GM12878 (cell line): ENCODE measurements around the gene NUP214. TPM values are rescaled to one million over a fixed set of nuclear protein-coding genes. Genes with fewer than 3 reads are reported as not detected.

Source experiments
- ATAC-seq: fragments of 200-7000 bp; cut with Tn5 transposase; 3 replicates; pipeline ENCODE4 v1.9.1; 2020; ENCODE audit warnings: mild to moderate bottlenecking, moderate library complexity
- BruUV-seq: library from RNA; stranded (reverse); fragments of 400-500 nt; replicated peaks from 2 replicates; lab custom pipeline; 2021; lab: Mats Ljungman, UMichigan
- CTCF ChIA-PET: fragments of 300-600 bp; sonication (Branson Sonifier 250); formaldehyde crosslinking; extraction: SDS; loops from one replicate; lab custom pipeline; 2021; ENCODE audit warnings: inconsistent platforms; lab: Yijun Ruan, JAX
- POLR2A ChIA-PET: fragments of 350-600 bp; formaldehyde crosslinking; extraction: SDS; loops from one replicate; lab custom pipeline; 2021; ENCODE audit warnings: inconsistent platforms; lab: Charles Lee
- RAD21 ChIA-PET: fragments of 300-600 bp; sonication (Branson Sonifier 250); formaldehyde crosslinking; loops from one replicate; lab custom pipeline; 2023; ENCODE audit warnings: antibody characterized with exemption; ENCODE audit not compliant: unreplicated experiment; lab: Charles Lee
- SMC1A ChIA-PET: fragments of 300-600 bp; sonication (Branson Sonifier 250); formaldehyde crosslinking; loops from one replicate; lab custom pipeline; 2023; ENCODE audit not compliant: unreplicated experiment, uncharacterized antibody; lab: Charles Lee
- DNase-seq: peaks from one replicate; pipeline ENCODE4 v3.0.0-alpha.2; 2011; ENCODE audit warnings: low read depth, low spot score
- FAIRE-seq: peaks from 3 replicates; lab custom pipeline; 2011; peaks lifted over from hg19 to GRCh38; lab: Jason Lieb, UNC
- H2AFZ ChIP-seq: 2 replicates; pipeline ENCODE4 v1.6.0; 2011; ENCODE audit warnings: low read depth, low read length, control low read depth; ENCODE audit not compliant: control insufficient read depth
- H3K27ac ChIP-seq: 2 replicates; pipeline ENCODE4 v1.5.1; 2011; ENCODE audit warnings: control low read depth; ENCODE audit not compliant: control insufficient read depth, insufficient read depth
- H3K27me3 ChIP-seq, 2 experiments: replicated peaks in 1 of 2; 2 replicates each; pipeline versions ENCODE4 v1.6.0 to v1.6.1; 2011; ENCODE audit warnings: low read length in 1 of 2; ENCODE audit not compliant: control insufficient read depth in 2 of 2, insufficient read depth in 2 of 2
- H3K36me3 ChIP-seq, 2 experiments: 2 replicates each; pipeline ENCODE4 v1.5.1; 2011; ENCODE audit warnings: low read length in 1 of 2; ENCODE audit not compliant: control insufficient read depth in 2 of 2, insufficient read depth in 2 of 2
- H3K4me1 ChIP-seq: 2 replicates; pipeline ENCODE4 v1.6.1; 2011; ENCODE audit warnings: mild to moderate bottlenecking, low read length, moderate library complexity, mixed read lengths; ENCODE audit not compliant: control insufficient read depth, insufficient read depth
- H3K4me2 ChIP-seq: 2 replicates; pipeline ENCODE4 v1.6.0; 2011; ENCODE audit warnings: control low read depth; ENCODE audit not compliant: control insufficient read depth, insufficient read depth
- H3K4me3 ChIP-seq: fragments of 200-600 bp; sonication (generic); 2 replicates; pipeline ENCODE4 v1.5.1; 2016
- H3K79me2 ChIP-seq: 2 replicates; pipeline ENCODE4 v1.6.0; 2011; ENCODE audit warnings: low read length; ENCODE audit not compliant: control insufficient read depth, insufficient read depth
- H3K9ac ChIP-seq: 2 replicates; pipeline ENCODE4 v1.8.0; 2011; ENCODE audit warnings: low read length, control low read depth, mixed read lengths; ENCODE audit not compliant: control insufficient read depth, insufficient read depth
- H3K9me3 ChIP-seq: replicated peaks from 3 replicates; pipeline ENCODE4 v1.5.1; 2011; ENCODE audit warnings: mild to moderate bottlenecking, low read length; ENCODE audit not compliant: control insufficient read depth, insufficient read depth
- H4K20me1 ChIP-seq: 2 replicates; pipeline ENCODE4 v1.6.0; 2011; ENCODE audit not compliant: control insufficient read depth, insufficient read depth
- BCL11A ChIP-seq: IDR thresholded peaks from 2 replicates; pipeline ENCODE4 v1.6.1; 2011; ENCODE audit warnings: low read depth, low read length
- CBX5 ChIP-seq: sonication (generic); IDR thresholded peaks from 2 replicates; pipeline ENCODE4 v1.6.1; 2016; ENCODE audit warnings: low read depth, moderate library complexity, mild to moderate bottlenecking, inconsistent platforms
- CHD4 ChIP-seq: fragments of 200-600 bp; sonication (generic); IDR thresholded peaks from 2 replicates; pipeline ENCODE4 v1.6.1; 2016; ENCODE audit warnings: mild to moderate bottlenecking
- MEF2A ChIP-seq: IDR thresholded peaks from 2 replicates; pipeline ENCODE4 v1.6.1; 2011; ENCODE audit warnings: low read depth, mild to moderate bottlenecking, low read length, moderate library complexity; ENCODE audit not compliant: insufficient read depth
- RFX5 ChIP-seq: IDR thresholded peaks from 2 replicates; pipeline ENCODE4 v1.6.1; 2011; ENCODE audit warnings: low read depth, low read length, improper control_type of control experiment
- WGBS: methylation state at CpG from one replicate; pipeline ENCODE4 v1.1.6; 2016; ENCODE audit warnings: low lambda C conversion rate; ENCODE audit not compliant: insufficient replicate concordance, insufficient coverage; ENCODE audit errors: missing lambda C conversion rate; 5-methylcytosine and 5-hydroxymethylcytosine counted together
- in situ Hi-C: fragments of 300-500 bp; cut with MboI; formaldehyde crosslinking; loops from 9 replicates; pipeline ENCODE4 v1.14.3; 2018; ENCODE audit warnings: mixed read lengths
- intact Hi-C: fragments of 100-400 bp; cut with micrococcal nuclease; formaldehyde crosslinking; loops from one replicate; pipeline ENCODE4 v1.14.2; 2022; ENCODE audit not compliant: unreplicated experiment
- polyA plus RNA-seq, 11 experiments: library from polyadenylated mRNA; depleted of rRNA in 4 of 11; unstranded in 6 of 11; stranded (reverse) in 5 of 11; fragments of >200 nt; fragmentation: Nextera tagmentation in 4 of 11; fragmentation: Illumina TruSeq in 1 of 11; extraction: Ambion mirVana in 4 of 11; extraction: Trizol in 1 of 11; gene quantifications; 1 replicate in 1 of 11; 2 replicates in 10 of 11; pipeline versions ENCODE4 v1.2.1 to v1.2.3, GENCODE V29; 2011 to 2016; ENCODE audit warnings: inconsistent platforms in 2 of 11, missing spikeins in 2 of 11, low read depth in 1 of 11
- total RNA-seq, 4 experiments: library from RNA; depleted of rRNA in 3 of 4; stranded (reverse); fragments of >200 nt in 3 of 4; fragmentation: Illumina TruSeq in 1 of 4; extraction: Trizol in 1 of 4; gene quantifications; 2 replicates each; pipeline versions ENCODE4 v1.2.1 to v1.2.3, GENCODE V29; 2013 to 2021

The NUP214 gene
- total and polyA plus RNA-seq, 10 of the 15 experiments (the other 5 are each of a cell fraction or from before 2014, with no cell fraction given): 11.7 to 53.8 (median 17.6) TPM

- BruUV-seq: no TSS peak
- no peak overlapping the region for H3K4me3 ChIP-seq
- ChIA-PET RAD21 (no interaction called here), CTCF (interaction anchor here (0.6 kb wide), 1 partner anchor 41 kb away, joined by 3 read pairs; no protein-coding TSS in a partner anchor)
- FAIRE-seq: no peak
- no peak overlapping the region; the same call in 1 of the 2 replicates for H2AFZ ChIP-seq
- no peaks in the 10 kb centered on the region for H4K20me1 ChIP-seq
- DNase-seq: no peak
- no peaks in the 10 kb centered on the region for H3K79me2 ChIP-seq
- peaks cover 8% of the 10 kb centered on the region in 2 experiments; a peak in 3 of 4 replicates for H3K27me3 ChIP-seq
- intact Hi-C loops: no loop called here
- ATAC-seq: no peak
- in situ Hi-C loops: no loop called here
- no peak overlapping the region for H3K27ac ChIP-seq
- WGBS: 33% methylated on average over 9 of the region's 9 CpGs
- TF ChIP-seq CHD4 (no peak), MEF2A (no peak), BCL11A (no peak), CBX5 (no peak)
- TF ChIP-seq, all 136 proteins: peak for 0
- Histone ChIP-seq H3K9ac (no peak overlapping the region), H3K4me1 (no peaks in the 10 kb centered on the region; the same call in 1 of the 2 replicates), H3K9me3 (no peaks in the 10 kb centered on the region), H3K4me2 (no peak overlapping the region), H3K36me3 (no peaks in the 10 kb centered on the region)
- ChIA-PET SMC1A (no interaction called here), POLR2A (no interaction called here)
Observed at GRCh38 chr9:131100445-131100844, 24.9 kb upstream of the NUP214 start.

GRCh38 chr9:131101207-131101964, 24.0 kb upstream of the NUP214 start:
- Histone ChIP-seq H3K9me3 (no peaks in the 10 kb centered on the region), H3K27me3 (peaks cover 5% of the 10 kb centered on the region in 2 experiments; a peak in 3 of 4 replicates), H3K4me3 (no peak overlapping the region), H3K79me2 (no peaks in the 10 kb centered on the region), H3K36me3 (no peaks in the 10 kb centered on the region), H4K20me1 (no peaks in the 10 kb centered on the region), H2AFZ (no peak overlapping the region), H3K27ac (no peak overlapping the region), H3K9ac (no peak overlapping the region), H3K4me1 (no peaks in the 10 kb centered on the region; the same call in 1 of the 2 replicates), H3K4me2 (no peak overlapping the region)
- ChIA-PET RAD21 (no interaction called here), SMC1A (no interaction called here), POLR2A (no interaction called here), CTCF (no interaction called here)
- DNase-seq: no peak
- no peak for ATAC-seq
- in situ Hi-C loops (no loop called here), intact Hi-C loops (no loop called here)
- no peak for TF ChIP-seq RFX5
- 63% methylated on average over 11 of the region's 11 CpGs for WGBS
- peak; percentile 47 for FAIRE-seq
- no TSS peak for BruUV-seq
